NCI-H460 (cell line): ENCODE data around the gene TNPO1. TPM values are rescaled to one million over a fixed set of nuclear protein-coding genes. Genes with fewer than 3 reads are reported as not detected.
"Not testable (repeated sequence)": the region's sequence is repeated elsewhere in the genome, so short reads cannot be mapped to it uniquely, and the experiment has no call there.

Experiments
- DNase-seq: peaks from one replicate; pipeline ENCODE4 v3.0.0-alpha.2; 2016; ENCODE audit warnings: low read depth; ENCODE audit errors: extremely low read depth
- total RNA-seq: library from RNA; depleted of rRNA; stranded (reverse); fragments of >200 nt; shearing (Covaris generic); gene quantifications from 2 replicates; pipeline ENCODE4 v1.2.3, GENCODE V29; 2014

The TNPO1 gene
- total RNA-seq, 1 experiment from 2014 or later: 498 TPM

DNA sequence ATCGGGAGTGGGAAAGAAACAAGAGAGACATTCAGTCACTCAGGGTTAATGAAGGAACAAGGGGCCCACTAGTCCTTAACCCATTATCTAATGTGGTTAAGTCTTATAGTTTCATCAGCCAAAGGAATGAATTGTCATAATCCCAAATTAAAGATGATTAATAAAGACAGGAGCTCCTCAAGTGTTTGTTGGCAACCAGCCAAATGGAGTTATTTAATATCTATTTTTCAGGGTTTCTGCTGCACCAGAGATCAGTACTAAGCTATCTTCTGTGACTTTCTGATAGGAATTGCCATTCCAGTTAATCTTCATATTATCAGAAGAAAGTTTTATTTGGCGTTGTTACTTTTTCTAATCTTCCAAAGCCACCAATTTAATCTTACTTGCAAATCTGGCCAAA is 105.4 kb downstream of the TNPO1 start:
- no peak for DNase-seq

DNA sequence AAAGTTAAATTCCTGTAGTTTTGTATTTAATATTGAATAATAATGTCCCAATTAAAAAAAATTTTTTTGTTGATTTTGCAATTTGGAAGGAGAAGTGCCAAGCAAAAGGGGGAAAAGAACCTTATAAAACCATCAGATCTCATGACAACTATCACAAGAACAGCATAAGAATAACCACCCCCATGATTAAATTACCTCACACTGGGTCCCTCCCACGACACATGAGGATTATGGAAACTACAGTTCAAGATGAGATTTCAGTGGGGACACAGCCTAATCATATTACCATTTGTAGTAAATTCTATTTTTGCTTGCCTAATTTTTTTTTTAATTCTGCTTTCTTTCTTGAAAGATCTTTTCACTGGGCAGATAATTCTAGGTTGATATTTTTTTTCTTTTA is 106.0 kb downstream of the TNPO1 start:
- no peak for DNase-seq

- DNase-seq: no peak
Measured at GRCh38 chr5:72925336-72926010, 109.0 kb downstream of the TNPO1 start.

- not testable (repeated sequence) for DNase-seq
Measured at GRCh38 chr5:72932686-72933085, 116.2 kb downstream of the TNPO1 start.

DNA sequence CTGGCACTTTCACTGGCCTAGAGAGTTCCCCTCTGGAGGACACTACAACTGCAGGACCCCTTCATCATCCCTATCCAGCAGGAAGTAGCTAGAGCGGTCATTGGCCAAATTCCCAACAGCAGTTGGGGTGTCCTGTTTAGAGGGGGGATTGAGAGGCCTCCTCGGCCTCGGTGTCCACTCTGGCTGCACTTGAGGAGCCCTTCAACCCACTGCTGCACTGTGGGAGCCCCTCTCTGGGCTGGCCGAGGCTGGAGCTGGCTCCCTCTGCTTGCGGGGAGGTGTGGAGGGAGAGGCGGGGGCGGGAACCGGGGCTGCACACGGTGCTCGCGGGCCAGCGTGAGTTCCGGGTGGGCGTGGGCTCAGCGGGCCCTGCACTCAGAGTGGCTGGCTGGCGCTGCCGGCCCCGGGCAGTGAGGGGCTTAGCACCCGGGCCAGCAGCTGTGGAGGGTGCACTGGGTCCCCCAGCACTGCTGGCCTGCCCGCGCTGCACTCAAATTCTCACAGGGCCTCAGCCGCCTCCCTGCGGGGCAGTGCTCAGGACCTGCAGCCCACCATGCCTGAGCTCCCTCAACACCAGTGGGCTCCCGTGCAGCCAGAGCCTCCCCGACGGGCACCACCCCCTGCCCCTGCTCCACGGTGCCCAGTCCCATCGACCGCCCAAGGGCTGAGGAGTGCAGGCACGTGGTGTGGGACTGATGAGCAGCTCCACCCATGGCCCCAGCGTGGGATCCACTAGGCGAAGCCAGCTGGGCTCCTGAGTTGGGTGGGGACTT is 118.7 kb downstream of the TNPO1 start:
- DNase-seq: not testable (repeated sequence)

DNA sequence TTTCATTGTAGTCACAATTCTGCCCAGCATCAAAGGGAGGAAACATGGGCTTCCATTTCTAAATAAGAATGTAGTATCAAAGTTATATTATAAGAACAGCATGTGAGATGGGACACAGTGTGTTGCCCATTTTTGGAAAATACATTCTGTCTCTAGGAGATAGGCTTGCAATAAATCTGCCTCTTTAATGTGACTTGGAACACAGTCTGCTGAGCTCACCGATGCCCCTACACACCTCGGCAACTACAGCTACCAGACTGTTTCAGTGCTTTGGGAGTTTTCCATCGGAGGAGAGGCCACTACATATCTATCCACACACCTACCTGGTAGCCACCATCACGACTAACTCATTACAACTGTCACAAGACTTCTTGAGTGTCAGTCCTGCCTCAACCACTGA is 120.4 kb downstream of the TNPO1 start:
- no peak for DNase-seq

- no peak for DNase-seq
Measured at GRCh38 chr5:72937517-72938061, 121.1 kb downstream of the TNPO1 start.

- no peak for DNase-seq
Measured at GRCh38 chr5:72938206-72938605, 121.7 kb downstream of the TNPO1 start.

DNA sequence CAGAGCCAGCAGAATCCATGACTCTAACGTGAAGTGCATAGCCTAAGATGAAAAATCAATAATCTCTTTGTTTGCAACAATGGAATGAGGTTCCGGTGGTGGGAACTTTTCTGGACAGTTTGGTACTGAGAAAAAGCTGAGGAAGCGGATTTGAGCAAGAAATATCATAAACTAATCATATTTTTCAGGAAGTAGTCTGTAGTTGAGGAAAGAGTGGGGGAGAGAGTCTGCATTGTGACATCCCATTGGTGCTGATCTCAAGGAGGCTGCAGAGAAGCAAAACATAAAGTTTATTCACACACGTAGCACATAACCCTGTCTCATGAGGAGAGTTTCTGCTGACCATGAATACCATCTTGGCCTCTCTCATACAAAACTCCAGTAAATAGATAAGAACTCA is 123.6 kb downstream of the TNPO1 start:
- DNase-seq: no peak

GRCh38 chr5:72943307-72943706 is 126.8 kb downstream of the TNPO1 start:
- no peak for DNase-seq

GRCh38 chr5:72947498-72947897 is 131.0 kb downstream of the TNPO1 start:
- DNase-seq: no peak

- no peak for DNase-seq
Measured at GRCh38 chr5:72949481-72949880, 133.0 kb downstream of the TNPO1 start.

GRCh38 chr5:72951671-72952468 is 135.4 kb downstream of the TNPO1 start:
- DNase-seq: peak; percentile 67

DNA sequence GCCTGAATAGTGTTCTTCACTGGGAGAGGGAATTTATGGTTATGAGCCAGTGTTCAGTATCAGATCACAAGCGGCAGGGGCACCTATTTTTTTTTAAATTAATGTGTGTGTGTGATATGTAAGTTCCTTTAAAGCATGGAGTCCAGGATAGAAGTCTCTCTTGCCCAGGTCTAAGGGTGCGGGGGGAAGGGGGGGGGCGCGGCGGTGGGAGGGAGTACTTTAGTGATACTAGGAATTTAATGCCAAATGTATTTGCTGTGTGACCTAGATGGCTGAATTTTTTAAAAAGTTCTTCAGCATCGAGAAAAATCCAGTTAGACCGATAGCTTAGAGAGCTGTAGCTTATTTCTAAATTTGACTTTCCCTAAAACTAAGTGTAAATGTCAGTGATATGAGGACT is 137.9 kb downstream of the TNPO1 start:
- DNase-seq: no peak

- DNase-seq: no peak
Measured at GRCh38 chr5:72955143-72955767, 138.8 kb downstream of the TNPO1 start.

GRCh38 chr5:72955768-72956323 is 139.4 kb downstream of the TNPO1 start, which contains the start of gene FCHO2:
Gene FCHO2 (plus strand): TSS chr5:72956041. CDS start chr5:72956097, 56 bp downstream.
- peak; percentile 97 for DNase-seq

GRCh38 chr5:72956324-72957140 is 140.1 kb downstream of the TNPO1 start:
- peak; percentile 28 for DNase-seq

- no peak for DNase-seq
Measured at GRCh38 chr5:72957337-72957736, 140.9 kb downstream of the TNPO1 start.

- no peak for DNase-seq
Measured at GRCh38 chr5:72959257-72959656, 142.8 kb downstream of the TNPO1 start.
